AML-193 (cell line): Measurements from ENCODE around the gene LYZL2.
"Not testable (repeated sequence)": the region's sequence is repeated elsewhere in the genome, so short reads cannot be mapped to it uniquely, and the experiment has no call there.

Source experiments
- DNase-seq, 2 experiments: peaks; one replicate each; lab custom pipeline; 2025; lab: John Stamatoyannopoulos, UW

The LYZL2 gene

DNA sequence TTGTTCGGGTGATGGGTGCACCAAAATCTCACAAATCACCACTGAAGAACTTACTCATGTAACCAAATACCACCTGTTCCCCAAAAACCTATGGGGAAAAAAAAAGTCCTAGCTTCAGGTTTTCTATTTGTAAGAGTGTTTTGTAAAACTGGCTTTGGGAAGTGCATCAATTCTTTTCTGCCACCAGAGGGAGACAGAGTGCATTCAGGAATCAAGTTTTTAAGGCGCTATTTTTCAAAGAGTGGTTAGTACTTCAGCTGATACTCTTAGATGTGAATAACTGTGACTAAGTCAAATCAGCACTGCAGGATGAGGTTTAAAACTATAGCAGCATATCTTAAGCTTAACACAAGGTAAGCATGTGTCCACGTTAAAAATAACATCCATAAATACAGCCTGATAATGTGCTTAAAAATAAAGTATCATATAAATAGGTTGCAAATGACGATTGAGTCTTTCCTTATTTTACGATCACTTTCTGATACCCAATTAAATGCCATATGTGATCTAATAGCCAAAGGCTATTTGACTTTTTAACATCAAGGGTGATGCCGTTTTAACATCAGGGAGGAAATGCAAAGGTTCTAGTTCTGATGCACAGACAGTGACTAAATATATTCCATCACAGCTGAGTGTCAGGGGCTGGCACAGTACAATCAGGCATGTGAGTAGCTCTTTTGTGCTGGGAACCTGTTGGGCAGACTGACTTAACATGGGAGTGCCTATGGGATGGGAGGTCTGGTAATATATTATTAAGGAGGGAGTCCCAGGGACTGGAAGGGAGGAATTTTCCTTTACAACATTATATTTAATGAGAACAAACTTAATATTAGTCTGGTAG, 10.6 kb upstream of the LYZL2 start:
- peak; percentile 43 to 49 for DNase-seq

DNA sequence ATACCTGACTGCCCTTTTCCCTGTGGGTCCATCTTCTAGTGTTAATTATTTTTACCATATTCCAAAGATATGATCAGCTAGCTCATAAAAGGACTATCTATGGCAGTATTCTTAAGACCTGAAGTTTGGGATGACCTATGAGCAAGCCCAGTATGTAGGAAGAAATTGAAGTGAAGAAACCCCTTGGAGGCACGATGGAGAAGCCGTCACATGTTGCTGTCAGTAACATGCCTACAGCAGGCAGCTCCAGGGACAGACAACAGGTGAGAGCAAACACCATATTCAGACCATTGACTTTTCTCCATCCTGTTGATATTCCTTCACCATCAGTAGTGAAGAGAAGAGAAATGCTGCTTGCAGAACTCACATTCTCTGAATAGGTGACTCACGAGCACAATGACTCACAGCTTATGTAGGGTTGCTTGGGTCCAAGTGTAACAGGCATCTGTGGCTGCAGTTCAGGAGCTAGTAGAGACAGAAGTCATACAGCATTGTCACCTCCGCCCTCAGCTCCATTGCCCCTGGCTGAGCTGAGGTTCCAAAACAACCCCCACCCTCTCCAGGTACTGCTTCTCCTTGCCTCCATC, 8.4 kb upstream of the LYZL2 start:
- DNase-seq: no peak

DNA sequence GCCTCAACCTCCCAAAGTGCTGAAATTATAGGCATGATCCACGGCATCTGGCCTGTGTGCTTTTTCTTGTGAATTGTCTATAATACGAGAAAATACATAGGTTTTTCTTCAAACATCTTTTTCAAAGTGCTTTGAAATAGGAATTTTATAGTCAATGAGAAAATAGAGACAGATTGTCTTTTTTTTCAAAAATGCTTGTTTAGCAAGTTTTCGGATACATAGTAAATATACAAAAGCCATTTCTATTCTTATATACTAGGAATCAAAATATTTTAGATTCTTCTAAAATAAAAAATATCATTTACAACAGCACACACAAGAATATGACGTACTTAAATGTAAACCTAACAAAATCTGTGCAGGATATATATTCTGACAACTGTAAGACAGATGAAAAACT, 1.6 kb upstream of the LYZL2 start:
- no peak for DNase-seq

DNA sequence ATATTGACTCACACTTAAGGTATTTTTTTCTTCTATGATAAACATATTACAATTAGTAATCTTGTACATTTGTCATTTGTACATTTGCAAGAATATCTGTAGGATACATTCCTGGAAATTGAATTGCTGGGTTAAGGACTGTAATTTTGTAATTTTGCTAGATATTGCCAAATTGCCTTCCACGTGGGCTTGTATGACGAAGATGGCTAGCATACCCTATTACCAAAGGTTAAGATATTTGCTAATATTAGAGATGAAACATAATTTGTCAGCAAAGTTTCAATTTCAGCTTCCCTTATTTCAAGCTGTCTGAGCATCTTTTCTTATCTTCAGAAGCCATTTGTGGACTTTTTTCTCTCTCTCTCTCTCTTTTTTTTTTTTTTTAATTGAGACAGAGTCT, 1.0 kb upstream of the LYZL2 start:
- no peak for DNase-seq

DNA sequence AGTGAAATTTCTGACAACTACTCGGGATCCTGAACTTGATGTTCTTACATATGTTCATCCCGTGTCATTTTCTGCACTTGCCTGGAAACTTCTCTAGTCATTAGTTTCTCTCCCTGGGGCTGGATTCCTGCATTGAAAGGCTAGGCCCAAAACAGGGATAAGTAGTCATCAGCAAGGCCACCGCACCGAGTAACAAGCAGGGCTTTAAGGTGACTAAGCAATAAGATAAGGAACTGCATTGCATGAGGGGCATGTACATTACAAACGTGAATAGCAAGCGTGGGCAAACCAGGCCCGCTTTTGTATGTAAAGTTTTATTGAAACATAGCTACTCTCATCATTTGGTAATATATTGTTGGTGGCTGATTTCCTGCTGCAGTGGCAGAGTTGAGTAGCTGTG, 977 bp downstream of the LYZL2 start:
- not testable (repeated sequence) for DNase-seq

DNA sequence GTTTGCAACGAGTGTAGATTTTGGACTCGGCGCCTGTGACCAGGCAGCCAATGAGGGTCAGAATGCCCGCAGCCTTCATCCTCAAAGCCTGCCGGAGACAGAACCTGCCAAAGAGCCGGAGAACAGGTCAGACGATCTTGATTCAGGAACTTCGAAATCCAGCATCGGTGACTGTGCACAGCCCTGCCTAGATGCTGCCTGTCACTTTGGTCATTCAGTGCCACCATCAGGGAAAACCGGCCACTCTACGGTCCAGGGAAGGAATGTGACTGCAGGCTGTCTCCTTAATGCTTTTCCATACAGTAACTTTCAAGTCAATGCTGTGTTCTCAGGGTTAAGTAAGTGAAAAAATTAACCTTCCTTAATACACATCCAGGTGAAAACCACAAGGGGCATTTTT, 2.7 kb downstream of the LYZL2 start:
- DNase-seq: not testable (repeated sequence)

DNA sequence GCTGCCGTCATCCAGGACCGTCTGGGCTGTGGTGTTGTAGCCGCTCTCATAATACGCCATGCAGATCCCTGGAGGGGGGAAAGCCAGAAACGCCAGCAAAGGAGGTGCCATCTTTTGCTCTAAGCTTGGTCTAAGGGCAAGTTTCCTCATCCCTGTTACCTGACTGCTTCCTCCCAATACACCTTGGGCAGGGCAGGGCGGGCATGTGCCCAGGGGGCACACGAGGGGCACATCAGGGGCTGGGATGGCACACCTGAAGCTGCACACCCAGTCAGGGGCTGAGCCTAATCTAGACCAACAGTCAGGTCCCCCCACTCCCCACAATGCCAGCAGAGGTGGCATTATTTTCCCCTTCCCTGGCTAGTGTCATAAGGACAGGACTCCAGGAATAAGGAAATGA, 3.4 kb downstream of the LYZL2 start:
- DNase-seq: not testable (repeated sequence)

DNA sequence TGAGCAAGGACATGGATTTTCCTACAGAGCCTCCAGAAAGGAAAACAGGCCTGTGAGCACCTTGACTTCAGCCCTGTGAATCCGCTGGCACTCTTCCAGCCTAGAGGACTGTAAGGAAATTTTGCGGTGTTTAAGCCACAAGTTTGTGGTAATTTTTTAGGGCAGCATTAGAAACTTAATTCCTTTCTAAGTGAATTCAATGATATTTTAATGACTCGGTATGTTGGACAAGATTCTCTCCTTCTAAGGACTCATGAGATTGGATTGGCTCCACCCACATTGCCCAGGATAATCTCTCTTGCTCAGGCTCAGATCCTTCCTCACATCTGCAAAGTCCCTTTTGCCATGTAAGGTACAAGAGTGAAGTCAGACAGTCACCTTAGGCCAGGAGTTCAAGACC, 4.5 kb downstream of the LYZL2 start:
- no peak for DNase-seq

DNA sequence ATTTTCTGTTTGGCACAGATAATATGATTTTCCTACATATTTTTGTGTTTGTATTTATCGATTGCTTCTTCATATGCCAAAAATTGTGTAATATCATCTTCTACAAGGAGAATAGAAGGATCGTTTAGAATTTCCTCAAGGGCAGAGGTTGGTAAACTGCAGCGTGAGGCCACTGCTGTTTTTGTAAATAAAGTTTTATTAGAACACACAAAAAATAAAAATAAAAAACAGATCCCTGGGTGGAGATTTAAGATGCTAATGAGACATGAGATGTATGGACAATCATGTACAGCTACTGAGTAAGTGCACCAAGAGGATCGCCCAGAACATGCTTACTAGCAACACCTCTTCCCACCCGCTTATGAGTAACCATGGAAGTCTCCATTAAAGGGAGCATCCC, 9.6 kb downstream of the LYZL2 start:
- DNase-seq: no peak

DNA sequence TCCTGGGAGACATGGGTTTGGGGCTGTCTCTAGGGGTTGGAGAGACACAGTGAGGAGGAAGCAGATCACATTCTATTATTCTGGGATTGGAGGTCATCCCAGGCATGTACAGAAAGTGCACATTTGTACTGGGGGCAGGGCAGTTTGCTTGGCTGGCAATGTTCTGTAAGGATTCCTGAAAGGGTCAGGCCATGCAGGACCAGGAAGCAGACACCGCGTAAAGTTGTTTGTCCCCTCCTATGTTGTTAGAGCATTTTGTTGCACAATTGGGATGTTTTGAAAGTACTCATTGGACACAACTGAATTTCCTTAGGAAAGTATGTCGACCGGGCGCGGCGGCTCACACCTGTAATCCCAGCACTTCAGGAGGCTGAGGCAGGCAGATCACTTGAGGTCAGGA, 12.5 kb downstream of the LYZL2 start:
- DNase-seq: no peak

DNA sequence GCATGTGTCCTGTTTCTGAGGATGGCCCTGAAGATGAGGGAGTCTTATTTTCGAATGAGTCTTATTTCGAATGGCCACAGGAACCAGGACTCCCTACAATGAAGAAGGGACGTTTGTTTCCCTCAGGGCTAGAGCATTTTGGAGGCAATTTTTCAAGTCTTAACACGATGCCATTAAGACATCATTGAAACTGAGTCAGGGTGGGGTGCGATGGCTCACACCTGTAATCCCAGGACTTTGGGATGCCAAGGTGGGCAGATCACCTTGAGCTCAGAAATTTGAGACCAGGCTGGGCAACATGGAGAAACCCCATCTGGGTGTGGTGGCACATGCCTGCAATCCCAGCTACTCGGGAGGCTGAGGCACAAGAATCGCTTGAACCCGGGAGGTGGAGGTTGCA, 18.5 kb downstream of the LYZL2 start:
- not testable (repeated sequence) for DNase-seq

DNA sequence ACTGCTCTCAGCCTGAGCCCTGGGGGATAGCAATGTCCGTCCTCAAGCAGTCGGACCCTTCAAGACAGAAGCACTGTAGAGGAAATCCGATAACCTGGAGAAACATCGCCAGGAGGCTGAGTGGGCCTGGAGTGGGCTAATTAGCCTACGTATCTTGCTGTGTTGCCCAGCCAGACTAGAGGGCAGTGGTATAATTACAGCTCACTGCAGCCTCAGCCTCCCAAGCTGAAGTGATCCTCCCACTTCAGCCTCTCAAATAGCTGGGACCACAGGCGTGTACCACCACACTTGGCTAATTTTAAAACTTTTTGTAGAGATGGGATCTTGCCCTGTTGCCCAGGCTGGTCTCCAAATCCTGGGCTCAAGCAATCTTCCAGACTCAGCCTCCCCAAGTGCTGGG, 21.7 kb downstream of the LYZL2 start:
- no peak for DNase-seq

DNA sequence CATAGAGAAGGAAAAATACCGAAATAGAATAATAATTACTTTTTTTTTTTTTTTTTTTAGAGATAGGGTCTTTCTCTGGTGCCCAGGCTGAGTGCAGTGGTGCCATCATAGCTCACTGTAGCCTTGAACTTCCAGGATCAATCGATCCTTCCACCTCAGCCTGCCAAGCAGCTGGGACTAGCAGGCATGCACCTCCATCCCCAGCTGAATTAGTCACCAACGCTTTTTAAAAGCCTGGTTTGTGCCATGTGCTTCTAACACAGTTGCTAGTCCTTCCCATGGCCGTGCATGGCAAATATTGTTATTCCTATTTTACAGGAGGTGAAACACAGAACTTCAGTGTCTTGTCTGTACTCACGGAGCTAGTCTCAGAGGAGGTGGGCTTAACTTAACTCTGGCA, 23.2 kb downstream of the LYZL2 start:
- DNase-seq: no peak

DNA sequence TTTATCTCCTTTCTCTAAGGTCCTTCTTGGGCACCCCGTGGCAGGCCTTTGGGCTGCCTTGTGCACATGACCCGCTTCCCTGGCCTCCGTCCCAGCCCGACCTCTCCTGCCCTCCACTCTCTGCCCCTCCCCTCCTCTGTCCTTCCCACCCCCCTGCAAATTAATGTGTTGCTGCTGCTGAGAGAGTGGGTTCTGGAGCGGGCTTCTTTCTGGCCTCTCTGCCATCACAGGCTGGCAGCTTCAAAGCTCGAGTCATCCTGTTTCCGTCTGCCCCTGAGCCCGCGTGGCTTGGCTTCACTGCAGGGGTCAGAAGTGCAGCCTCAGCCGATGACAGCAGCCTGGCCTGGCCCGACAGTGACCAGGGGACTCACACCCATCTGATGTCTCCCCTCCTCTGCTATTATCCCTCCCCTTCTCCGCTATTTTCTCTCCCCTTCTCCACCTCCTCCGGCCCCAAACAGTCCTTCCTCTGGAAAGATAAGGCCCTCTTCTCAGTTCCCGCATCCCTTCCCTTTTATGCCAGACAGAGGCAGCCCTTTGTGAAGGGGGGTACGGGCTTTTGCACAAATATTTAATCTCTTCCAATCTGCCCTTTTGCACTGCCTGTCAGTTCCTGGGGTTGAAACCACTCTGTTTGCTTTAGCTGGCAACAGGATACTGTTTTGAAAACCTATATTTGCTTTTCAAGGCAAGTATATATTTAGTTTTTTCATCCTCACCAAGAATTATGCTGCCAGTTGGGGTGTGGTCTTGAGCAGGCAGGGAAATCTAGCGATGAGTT, 24.0 kb downstream of the LYZL2 start:
- not testable (repeated sequence) for DNase-seq

DNA sequence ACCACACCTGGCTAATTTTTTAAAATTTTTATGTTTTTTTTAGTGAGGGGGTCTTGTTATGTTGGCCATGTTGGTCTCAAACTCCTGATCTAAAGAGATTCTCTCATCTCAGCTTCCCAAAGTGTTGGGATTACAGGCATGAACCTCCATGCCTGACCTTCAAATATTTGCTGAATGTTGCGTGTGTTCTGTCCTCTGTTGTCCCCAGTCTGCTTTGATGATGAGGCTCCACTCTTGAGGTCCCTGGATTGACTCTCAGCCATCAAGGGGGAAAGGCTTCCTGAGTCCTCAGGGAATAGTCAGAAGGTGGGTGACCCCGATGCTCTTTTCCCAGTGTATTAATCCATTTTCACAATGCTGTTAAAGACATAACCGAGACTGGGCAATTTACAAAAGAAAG, 26.0 kb downstream of the LYZL2 start:
- no peak for DNase-seq

DNA sequence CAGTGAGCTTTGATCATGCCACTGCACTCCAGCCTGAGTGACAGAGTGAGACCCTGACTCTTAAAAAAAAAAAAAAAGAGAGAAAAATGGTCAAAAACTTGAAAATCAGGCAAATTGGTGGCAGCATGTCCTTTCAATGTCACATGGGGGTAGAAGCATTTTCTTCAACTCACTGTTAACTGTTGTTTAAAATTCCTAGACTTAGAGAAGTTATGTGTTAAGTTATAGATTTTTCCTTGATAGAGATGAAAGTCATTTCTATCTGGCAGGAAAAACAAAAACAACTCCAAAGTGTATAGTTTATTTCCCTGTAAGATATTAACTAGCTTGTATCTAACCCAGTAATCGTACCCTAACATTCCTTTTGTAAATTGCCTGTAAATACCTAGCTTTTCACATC, 26.8 kb downstream of the LYZL2 start:
- DNase-seq: no peak

DNA sequence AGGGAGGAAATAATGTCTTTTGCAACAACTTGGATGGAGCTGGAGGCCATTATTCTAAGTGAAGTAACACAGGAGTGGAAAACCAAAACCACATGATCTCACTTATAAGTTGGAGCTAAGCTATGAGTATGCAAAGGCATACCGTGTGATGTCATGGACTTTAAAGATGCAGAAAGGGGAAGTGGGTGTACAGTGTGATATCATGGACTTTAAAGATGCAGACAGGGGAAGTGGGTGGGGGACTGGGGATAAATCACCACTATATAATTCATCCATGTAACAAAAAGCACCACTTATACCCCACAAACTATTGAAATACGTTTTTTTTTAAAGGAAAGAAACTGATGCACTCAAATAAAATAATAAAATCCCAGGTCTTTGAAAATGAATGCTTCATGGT, 29.5 kb downstream of the LYZL2 start:
- peak; percentile 36 to 48 for DNase-seq

DNA sequence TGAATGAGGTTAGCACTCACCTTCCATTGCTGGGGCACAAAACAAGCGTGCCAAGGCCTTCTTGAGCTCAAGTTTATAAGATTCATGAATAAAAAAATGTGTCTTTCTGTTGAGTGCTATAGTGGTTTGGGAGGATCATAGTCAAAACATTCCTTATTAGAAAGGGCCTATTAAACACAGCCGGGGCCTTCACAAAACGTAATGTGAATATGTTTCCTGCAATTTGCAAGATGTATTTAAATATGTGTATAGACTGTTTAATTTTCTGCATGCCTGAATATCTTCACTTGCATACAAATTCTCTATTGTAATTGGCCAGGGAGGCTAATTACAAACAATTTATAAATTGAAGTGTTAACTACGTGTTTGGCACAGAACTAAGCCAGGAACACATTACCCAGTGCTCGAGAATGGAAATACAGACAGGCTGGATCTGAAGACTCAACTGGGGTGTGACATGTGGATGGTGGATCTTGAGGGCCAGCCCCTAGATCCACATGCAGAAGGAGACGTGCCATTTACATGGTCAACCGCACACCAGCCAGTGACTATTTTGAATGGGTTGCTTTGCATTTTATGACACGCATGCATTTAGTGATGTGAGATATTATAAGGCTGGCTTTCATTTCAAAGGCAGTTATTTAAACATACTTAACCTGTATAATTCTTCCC, 31.3 kb downstream of the LYZL2 start:
- DNase-seq: no peak

DNA sequence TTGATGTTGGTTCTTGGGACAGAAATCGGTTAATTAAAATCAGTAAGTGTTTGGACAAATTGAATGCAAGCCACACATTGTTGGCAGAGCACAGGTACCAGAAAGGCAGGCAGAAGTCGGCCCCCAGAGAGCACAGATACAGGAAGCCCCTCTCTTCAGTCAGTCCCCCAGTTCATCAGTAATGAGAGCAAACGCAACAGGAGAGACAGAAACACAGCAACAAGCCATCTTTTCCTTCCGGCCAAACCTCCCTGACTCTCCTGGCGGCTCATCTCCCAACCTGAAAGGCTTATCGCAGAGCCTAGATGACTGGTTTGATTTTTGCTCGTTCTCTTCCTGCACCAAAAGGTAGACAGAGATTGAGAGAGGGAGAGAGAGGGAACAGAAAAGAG, 32.1 kb downstream of the LYZL2 start:
- DNase-seq: not testable (repeated sequence)

DNA sequence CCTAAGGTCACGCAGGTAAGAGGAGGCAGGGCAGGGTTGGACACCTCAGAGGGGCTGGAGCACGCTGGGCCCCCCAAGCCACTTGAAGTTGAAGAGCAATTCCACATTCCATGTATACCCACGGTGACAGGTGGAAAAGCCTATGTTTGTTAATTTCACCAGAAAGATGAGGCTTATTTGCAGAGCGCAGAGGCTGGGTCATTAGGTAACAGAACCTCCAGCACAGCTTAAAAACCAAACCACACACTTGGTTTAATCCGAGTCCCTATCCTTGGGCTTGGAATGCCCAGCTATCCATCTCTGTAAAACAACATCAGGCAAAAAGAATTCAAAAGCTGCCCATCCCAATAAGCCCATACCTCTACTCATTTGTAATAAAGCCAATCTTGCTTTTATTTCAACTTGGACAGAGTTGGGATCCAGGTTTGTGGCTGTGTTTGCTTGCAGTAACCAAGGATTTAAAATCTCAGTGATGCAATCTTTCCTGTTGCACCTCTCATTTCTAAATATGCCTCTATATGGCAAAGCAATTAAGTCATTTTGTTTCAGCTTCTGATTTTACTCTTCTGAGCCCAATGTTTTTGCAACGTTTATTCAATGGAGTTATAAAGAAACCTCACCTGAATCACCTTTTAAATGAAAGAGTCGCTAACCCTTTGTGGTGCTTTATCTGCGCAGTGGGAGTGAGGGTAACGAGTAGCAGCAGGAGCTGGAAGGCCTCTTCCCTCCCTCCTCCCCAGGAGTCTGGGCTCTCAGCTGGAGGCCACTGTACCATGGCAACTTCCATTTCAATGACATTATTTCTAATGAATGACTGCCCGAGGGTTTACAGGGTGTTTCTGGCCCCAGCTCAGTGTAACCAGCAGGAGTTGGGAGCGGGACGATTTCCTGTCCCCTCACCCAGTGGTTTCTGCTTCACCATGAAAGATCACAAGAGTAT, 32.8 kb downstream of the LYZL2 start:
- not testable (repeated sequence) for DNase-seq

DNA sequence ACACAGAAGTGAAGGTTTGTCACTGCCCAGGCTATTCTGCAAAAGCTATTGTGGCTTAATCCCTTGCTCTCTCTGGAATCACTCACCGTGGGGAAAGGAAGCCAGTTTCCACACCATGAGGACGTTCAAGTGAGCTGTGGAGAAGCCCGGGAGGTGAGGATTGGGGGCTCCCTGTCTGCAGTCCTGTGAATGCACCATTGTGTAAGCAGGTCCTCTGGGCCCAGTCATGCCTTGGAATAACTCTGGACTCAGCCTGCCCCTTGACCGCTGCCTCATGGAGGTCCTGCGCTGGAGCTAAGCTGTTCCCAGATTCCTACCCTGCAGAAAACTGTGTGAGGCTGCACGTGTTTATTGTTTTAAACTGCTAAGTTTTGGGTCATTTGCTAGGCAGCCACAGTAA, 33.5 kb downstream of the LYZL2 start:
- no peak for DNase-seq
